ENCODE measurements around the gene ELAC2. TPM values are rescaled to one million over a fixed set of nuclear protein-coding genes. Genes with fewer than 3 reads are reported as not detected.
A peak's percentile ranks its signal among the peaks of the same experiment; 100 is the strongest.

Gene ELAC2
- polyA plus RNA-seq, 1 donor (not counting 4 experiments of a cell fraction or from before 2014, with no cell fraction given) = 78.7 TPM

- Histone ChIP-seq H3K9ac (ENCODE audit: control insufficient read depth, extremely low read depth, insufficient read depth, low read length) (no peak overlapping the region), H3K4me3 (ENCODE audit: control insufficient read depth in 2 of 3, extremely low read depth in 1 of 3, insufficient read depth in 2 of 3, low read depth in 1 of 3, low read length in 3 of 3) (no peak overlapping the region), H3K4me1 (ENCODE audit: control insufficient read depth, extremely low read depth, insufficient read depth, low read length) (no peaks in the 10 kb centered on the region), H3K27me3 (ENCODE audit: control insufficient read depth, extremely low read depth, insufficient read depth, low read length) (no peaks in the 10 kb centered on the region), H3K9me3 (ENCODE audit: control insufficient read depth, low read depth, low read length) (no peaks in the 10 kb centered on the region), H3K36me3 (ENCODE audit: control insufficient read depth in 2 of 2, extremely low read depth in 1 of 2, insufficient read depth in 2 of 2, low read length in 2 of 2) (no peaks in the 10 kb centered on the region), H3K79me2 (ENCODE audit: control insufficient read depth, insufficient read depth, low read length) (no peaks in the 10 kb centered on the region), H3K4me2 (ENCODE audit: control insufficient read depth, extremely low read depth, insufficient read depth, low read depth, low read length) (peak overlapping the region; percentile 43), H4K20me1 (ENCODE audit: control insufficient read depth, extremely low read depth, insufficient read depth, low read length) (no peaks in the 10 kb centered on the region), H3K9me1 (ENCODE audit: control insufficient read depth, extremely low read depth, insufficient read depth, low read length) (no peaks in the 10 kb centered on the region), H3K27ac (ENCODE audit: control insufficient read depth, insufficient read depth, low read length) (no peak overlapping the region), H2AFZ (ENCODE audit: control insufficient read depth, low read length) (peak overlapping the region; percentile 38)
- dilution Hi-C loops (cut with MboI; ENCODE audit: extremely low pct_ligation_motif_present, low sequenced_read_pairs) = no loop called here
- FAIRE-seq = peak; percentile 75
- DNase-seq (ENCODE audit: low read depth, low spot score) = peak; percentile 9
- TF ChIP-seq CTCF (optimal IDR thresholded peaks at IDR 0.05 in 1 of 3, IDR thresholded peaks at IDR 0.05 in 1 of 3, conservative IDR thresholded peaks at IDR 0.05 in 1 of 3; ENCODE audit: extremely low read depth in 1 of 3, insufficient read depth in 2 of 3, low read length in 3 of 3) (peak; percentile 79 to 97 (median 96)), EZH2 (IDR thresholded peaks at IDR 0.05; ENCODE audit: low read length) (no peak)
Observed at GRCh38 chr17:13024526-13025257, 6.9 kb upstream of the ELAC2 start.

GRCh38 chr17:13024016-13024415 lies 6.2 kb upstream of the ELAC2 start:
- dilution Hi-C loops (cut with MboI; ENCODE audit: extremely low pct_ligation_motif_present, low sequenced_read_pairs) = no loop called here
- FAIRE-seq = no peak
- H3K9me3 ChIP-seq (ENCODE audit: control insufficient read depth, low read depth, low read length) = no peaks in the 10 kb centered on the region

More at GRCh38 chr17:13024016-13024415, 6.2 kb upstream of the ELAC2 start:
- Histone ChIP-seq H2AFZ (ENCODE audit: control insufficient read depth, low read length) (no peak overlapping the region), H3K4me2 (ENCODE audit: control insufficient read depth, extremely low read depth, insufficient read depth, low read depth, low read length) (peak overlapping the region; percentile 22), H3K79me2 (ENCODE audit: control insufficient read depth, insufficient read depth, low read length) (no peaks in the 10 kb centered on the region), H3K36me3 (ENCODE audit: control insufficient read depth in 2 of 2, extremely low read depth in 1 of 2, insufficient read depth in 2 of 2, low read length in 2 of 2) (no peaks in the 10 kb centered on the region), H3K4me1 (ENCODE audit: control insufficient read depth, extremely low read depth, insufficient read depth, low read length) (no peaks in the 10 kb centered on the region), H3K9me1 (ENCODE audit: control insufficient read depth, extremely low read depth, insufficient read depth, low read length) (no peaks in the 10 kb centered on the region), H3K4me3 (ENCODE audit: control insufficient read depth in 2 of 3, extremely low read depth in 1 of 3, insufficient read depth in 2 of 3, low read depth in 1 of 3, low read length in 3 of 3) (no peak overlapping the region), H3K27me3 (ENCODE audit: control insufficient read depth, extremely low read depth, insufficient read depth, low read length) (no peaks in the 10 kb centered on the region), H4K20me1 (ENCODE audit: control insufficient read depth, extremely low read depth, insufficient read depth, low read length) (no peaks in the 10 kb centered on the region), H3K27ac (ENCODE audit: control insufficient read depth, insufficient read depth, low read length) (no peak overlapping the region), H3K9ac (ENCODE audit: control insufficient read depth, extremely low read depth, insufficient read depth, low read length) (no peak overlapping the region)
- peak in 1 of 3 experiments; percentile 4 for TF ChIP-seq CTCF (optimal IDR thresholded peaks at IDR 0.05 in 1 of 3, IDR thresholded peaks at IDR 0.05 in 1 of 3, conservative IDR thresholded peaks at IDR 0.05 in 1 of 3; ENCODE audit: extremely low read depth in 1 of 3, insufficient read depth in 2 of 3, low read length in 3 of 3)
- no peak for TF ChIP-seq EZH2 (IDR thresholded peaks at IDR 0.05; ENCODE audit: low read length)
- no peak for DNase-seq (ENCODE audit: low read depth, low spot score)
